Fibroblast of skin of abdomen (primary cell): ENCODE measurements around the gene GNA12.

Source experiments
- DNase-seq: peaks from one replicate; pipeline ENCODE4 v3.0.0-alpha.2; 2013

The GNA12 gene

DNA sequence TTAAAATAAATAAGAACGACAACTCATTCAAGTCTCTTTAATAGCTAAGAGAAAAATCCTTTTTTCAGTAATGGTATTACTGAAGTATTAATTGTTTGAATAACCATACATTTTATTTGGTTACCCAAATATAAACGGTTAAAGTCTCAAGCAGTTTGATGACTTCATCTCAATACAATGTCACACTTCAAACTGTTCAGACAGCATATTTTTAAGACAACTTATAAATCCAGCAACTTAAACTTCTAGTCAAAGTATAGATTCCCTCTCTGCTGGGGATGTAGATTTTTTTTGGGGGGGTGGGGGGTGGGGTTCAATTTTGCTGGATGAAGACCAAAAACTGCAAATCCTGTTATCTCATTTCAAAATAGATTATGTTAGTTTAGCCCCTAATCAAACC, 42.0 kb downstream of the GNA12 start:
- peak; percentile 72 for DNase-seq

DNA sequence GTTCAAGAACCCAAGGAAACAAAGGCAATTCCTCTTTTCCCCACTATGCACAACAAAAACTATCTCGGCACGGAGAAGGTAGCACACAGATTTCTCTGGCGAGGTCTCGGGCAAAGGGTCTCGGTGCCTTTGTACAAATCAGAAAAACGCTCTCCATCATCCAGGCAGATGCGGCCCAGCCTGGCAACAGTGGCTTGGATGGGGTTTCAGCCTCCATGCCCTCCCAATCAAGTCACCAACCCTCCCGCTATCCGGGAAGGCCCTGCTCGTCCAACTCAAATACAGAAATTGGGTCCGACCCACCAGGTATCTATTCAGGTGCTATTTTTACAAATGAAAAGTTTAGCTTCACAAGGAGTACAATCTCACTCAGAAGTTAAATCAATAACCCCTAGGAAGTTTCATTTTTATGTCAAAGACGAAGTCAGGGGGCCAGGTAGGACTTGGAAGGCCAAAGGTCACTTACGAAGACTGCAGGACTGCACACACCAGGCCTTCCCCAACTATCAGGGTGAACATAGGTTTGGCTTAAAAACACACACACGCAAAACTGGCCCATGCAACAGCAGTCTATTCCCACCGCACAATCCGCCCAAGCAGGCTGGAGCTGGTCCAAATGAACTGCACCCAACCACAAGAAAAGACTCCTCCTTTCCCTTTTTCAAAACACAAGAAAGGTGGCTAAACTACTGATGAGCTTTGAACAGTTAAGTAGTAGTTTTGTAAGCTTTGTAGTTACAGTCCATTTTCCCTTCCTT, 43.0 kb downstream of the GNA12 start:
- peak; percentile 55 for DNase-seq

DNA sequence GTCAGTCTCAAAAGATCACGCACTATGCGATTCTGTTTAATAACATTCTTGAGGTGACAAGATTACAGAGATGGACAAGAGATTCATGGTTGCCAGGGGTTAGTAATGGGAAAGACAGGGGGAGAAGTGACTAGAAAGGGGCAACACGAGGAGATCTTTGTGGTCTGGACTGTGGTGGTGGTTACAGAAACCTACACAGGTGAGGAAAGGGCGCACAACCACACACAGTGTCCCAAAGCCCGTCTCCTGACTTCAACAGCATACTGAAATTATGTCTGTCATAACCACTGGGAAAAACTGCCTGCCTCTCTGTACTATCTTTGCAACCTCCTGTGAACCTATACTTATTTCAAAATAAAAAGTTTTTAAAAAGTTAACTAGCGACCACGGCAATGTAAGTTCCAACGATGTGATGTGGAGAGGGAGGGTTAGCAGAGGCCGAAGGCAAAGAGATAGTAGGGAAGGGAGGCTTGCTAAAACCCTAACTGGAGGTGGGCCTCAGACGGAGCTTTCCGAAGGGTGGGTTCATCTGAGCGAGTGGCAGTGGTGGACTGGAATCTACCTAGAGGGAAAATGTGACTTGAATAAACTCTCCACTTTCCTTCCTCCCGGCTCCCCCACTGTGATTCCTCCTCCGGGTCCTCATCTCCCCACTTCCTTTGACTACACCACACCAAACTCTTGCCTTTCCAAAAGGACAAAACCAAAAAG, 43.7 kb downstream of the GNA12 start:
- DNase-seq, result no peak

DNA sequence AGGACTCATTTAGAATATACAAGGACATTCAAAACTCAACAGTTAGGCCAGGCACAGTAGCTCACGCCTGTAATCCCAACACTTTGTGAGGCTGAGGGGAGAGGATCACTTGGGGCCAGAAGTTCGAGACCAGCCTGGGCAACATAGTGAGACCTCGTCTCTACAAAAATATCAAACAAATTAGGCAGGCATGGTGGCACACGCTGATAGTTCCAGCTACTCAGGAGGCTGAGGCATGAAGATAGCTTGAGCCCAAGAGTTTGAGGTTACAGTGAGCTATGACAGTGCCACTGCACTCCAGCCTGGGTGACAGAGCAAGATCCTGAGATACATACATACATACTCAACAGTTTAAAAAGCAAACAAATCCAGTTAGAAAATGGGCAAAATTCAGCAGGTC, 44.9 kb downstream of the GNA12 start:
- no peak for DNase-seq

DNA sequence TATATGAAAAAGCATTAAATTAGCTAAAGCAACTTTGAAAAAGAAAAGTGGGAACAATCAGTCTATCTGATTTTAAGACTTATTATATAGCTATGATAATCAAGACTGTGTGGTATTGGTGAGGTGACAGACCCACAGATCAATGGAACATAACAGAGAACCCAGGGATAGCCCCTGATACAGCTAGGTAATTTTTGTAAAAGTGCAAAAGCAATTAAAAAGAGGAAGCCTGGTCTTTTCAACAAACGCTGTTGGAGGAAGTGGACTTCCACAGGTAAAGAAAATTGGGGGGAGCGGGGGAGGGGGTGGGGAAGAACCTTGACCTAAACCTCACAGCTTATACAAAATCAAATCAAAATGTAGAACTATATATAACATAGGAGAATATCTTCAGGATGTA, 45.4 kb downstream of the GNA12 start:
- no peak for DNase-seq

DNA sequence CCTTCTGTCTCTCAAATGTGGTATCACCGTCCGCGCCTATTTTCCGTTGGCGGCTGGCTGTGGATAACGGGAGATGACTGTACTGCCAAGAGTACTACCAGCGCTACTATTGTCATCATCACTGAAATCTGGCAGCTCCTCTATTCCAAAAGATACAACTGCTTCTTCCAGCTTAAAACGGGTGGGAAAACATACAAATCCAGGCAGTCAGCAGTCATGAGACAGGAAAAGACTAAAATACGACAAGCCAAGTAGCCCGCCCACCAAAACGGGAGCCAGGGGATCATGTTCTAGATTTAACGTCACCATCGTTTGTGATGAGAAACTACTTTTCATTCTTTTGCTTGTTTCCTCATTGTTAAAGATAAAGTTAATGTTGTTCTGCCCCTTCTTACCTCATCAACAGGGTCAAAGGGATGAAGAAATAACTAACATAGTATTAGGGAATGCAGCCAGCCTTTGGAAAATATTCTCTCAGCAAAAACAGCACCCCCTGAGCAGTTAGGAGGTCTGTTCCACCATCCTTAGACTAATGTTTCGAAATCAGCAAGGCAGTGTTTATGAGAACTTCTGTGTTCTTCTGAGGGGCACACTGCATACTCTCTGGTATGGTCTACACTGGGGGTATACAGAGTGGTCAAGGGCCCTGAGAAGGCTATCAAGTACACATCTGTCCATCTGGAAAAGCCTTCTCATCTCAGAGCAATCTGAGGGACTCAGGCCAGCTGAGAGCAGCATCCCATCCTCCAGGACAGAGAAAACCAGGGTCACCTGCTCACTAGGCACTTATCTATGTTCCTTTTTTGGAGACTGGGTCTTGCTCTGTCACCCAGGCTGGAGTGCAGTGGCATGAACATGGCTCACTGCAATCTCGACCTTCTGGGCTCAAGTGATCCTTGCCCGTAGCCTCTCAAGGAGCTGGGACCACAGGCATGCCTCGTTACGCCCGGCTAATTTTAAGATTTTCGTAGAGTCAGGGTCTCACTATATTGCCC, 47.5 kb downstream of the GNA12 start:
- DNase-seq, result peak; percentile 37

DNA sequence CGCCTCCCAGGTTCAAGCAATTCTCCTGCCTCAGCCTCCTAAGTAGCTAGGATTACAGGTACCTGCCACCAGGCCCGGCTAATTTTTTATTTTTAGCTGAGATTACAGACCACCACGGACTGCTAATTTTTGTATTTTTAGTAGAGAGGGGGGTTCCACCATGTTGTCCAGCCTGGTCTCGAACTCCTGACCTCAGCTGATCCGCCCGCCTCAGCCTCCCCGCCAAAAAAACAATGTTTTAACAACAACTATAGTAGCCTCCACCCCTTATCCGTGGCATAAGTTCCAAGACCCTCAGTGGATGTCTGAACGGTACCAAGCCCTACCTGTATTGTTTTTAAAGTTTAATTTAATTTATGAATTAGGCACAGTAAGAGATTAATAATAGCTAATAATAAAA, 48.2 kb downstream of the GNA12 start:
- DNase-seq, result no peak

DNA sequence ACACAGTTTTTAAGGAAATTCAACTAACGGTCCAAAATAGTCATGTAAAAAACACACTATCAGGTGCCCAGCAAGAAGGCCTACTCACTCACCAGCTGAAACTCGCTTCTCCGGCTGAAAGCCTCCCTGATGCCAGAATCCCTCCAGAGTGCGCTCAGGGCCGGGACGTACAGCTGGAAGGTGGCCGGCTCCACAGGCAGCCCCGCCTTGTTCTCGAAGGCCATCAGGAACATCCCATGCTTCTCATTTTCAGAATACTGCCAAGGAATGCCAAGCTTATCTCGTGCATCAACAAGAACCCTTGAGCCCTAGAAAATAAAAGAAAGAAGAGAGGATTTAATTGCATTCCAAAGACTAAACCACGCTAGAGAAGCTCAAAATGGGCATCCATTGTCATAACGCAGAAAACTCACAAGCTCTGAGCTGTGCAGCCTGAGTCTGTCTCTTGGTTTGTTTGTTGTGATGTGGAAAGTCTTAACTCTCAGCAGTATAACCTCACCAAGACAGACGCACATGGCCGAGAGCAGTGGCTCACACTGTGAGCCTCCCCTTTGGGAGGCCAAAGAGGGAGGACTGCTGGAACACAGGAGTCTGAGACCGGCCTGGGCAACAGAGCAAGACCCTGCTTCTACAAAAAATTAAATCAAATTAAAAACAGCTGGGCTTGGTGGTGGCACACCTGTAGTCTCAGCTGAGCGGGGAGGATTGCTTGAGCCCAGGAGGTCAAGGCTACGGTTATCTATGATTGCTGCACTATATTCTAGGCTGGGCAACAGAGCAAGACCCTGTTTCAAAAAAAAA, 49.1 kb downstream of the GNA12 start:
- no peak for DNase-seq

DNA sequence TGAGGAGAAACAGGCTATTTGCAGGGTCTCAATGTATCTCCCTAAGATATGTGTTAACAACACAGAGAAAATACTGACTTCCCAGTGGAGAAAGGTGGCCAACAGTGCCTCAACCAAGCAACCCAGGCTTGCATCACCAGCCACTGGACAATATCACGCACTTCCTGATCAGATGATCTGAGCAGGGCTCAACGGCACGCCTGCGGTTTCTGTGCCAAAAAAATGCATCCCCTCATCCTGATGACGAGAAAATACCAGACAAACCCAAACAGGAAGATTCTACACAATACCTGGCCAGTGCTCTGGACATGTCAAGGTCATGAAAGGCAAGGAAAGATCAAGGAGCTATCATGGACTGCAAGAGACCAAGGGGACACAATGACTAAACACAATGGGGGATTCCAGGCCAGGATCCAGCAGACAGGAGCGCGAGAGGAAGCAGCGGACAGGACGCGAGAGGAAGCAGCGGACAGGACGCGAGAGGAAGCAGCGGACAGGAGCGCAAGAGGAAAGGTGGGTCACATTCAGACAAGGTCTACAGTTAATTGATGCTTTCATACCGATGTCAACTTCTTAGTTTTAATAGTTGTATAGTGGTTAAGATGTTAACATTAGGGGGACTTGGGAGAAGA, 51.1 kb downstream of the GNA12 start:
- no peak for DNase-seq

DNA sequence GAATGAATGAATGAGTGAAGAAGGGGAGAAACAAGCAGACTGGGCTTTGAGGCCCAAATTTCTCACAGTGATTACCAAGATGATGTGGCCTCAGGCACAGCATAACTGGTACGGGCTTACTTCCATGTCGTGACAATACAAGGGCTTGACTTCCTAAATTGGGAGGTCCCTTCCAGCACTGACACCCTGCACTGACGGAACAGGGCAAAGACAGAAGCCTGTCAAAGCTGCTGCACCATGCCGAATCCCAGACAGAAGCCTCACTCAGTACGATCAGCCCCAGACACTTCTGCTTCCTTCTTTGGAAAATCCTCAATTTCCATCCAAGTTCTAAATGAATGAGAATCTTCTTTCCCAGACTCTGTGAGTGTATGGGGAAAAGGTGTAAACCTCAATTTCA, 51.9 kb downstream of the GNA12 start:
- DNase-seq, result no peak

DNA sequence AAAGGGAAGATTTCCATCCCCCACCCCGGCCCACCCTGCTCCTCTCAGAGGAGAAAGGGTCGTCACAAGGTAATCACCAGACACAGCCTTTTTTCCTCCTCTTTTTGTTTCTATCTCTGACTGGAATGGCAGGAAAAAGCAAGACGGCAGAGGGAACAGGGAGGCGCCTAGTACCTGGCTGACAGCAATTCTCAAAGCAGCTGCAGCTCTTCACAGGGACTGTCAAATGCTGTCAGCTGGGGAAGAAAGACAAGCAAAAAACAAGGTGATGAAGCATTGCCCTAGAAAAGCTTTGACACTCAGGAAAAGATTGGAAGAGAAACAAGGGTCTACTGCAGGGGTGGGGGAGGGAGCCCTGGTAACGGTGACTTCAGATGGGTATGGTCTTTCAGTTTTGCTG, 52.7 kb downstream of the GNA12 start:
- no peak for DNase-seq

DNA sequence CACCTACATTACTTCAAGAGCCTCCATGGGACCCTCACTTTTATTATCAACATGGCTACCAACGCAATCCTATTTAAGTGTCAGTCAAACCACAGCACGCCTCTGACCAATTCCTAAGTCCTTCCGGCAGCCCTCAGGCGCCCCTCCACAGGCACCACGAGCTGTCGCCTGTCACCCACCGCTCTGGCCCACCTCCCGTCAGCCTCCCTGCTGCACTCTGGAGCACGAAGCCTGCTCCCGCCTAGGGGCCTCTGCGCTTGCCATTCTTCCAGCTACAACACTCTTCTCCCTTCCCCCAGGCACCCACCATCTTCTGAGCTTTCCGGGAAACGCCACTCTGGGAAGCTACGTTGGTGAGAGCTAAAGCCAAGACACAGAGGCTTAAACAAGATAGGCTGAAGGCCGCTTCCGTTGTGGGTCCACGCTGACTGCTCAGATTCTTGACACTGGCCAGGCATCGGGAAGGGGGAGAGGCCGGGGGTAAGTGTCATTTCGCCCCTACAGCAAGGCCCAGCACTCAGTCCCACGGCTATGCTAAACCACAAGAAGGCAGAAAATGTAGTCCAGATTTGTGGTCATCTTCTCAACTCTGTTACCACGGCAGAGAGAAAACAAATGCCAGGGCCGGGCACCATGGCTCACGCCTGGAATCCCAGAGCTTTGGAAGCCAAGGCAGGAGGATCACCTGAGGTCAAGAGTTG, 56.7 kb downstream of the GNA12 start:
- DNase-seq, result no peak

DNA sequence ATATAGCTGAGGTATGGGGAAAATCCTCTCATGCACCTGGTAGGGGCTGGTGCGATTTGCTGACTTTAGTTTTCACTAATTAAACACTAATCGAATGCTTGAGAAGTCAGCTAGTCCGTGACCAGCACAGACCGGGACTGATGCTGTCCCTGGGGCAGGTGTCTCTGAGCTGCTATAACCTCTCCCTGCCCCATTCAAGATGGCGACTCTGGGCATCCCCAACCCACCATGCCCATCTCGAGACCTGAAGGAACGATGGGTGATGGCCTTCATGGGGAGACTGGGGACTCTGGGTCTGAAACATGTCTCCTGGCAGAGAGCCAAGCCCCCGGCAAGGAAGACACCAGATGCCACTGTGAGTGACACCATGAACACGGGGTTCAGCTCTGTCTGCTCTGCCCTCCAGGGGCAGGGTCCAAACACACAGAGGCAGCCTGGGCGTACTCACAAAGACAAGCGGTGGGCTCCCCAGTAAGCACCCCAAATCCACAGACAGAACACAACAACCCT, 57.4 kb downstream of the GNA12 start:
- DNase-seq, result no peak

DNA sequence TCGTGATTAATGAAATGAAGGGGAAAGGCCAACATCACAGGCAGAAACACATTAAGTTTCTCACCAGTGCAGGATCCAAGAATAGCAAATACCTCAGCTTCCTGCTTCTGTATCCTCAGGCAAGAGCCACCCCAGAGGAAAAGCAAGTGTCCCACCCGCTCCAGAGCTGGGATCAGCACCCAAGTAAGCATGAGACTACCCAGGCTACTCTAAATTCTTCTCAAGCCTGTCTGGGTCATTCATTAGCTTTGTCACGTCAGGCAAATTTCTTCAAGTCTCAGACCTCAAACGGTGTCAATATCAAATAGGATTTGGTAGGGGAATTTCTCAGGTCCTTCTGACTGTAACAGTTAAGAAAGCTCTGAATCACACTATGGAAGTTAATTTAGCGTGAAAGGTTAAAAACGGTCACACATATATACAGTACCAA, 59.0 kb downstream of the GNA12 start:
- no peak for DNase-seq

DNA sequence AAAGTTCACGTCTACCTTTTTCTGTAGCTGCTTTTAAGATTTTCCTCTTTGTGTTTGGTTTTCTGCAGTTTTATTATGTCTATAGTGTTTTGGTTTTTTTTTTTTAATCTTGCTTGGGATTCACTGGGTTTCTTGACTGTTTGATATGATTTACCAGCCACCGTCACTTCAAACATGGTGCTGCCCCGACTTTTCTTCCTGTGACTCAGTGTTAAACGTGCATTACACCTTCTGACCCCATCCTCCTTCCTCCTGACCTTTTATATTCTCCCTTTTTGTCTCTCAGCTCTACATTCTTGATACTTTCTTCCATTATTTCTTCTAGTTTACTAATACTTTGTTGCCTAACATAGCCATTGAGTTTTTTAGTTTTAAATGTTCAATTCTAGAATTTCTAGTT, 61.5 kb downstream of the GNA12 start:
- DNase-seq, result no peak

DNA sequence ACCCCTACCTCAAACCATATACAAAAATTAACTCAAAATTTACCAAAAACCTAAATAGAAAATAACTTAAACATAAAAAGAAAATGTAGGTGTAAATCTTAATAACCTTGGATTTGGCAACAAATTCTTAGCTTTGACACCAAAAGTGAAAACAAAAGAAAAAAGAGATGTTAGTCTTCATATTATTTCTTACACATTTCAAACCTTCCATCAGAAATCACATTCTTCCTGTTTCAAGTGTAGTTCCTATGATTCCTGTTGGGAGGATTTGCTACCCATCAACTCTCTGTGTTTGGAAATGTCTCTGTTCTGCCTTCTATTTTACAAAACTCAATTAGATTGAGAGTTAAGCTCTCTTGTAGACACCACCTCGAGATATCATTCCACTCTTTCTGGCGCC, 62.0 kb downstream of the GNA12 start:
- DNase-seq, result no peak

DNA sequence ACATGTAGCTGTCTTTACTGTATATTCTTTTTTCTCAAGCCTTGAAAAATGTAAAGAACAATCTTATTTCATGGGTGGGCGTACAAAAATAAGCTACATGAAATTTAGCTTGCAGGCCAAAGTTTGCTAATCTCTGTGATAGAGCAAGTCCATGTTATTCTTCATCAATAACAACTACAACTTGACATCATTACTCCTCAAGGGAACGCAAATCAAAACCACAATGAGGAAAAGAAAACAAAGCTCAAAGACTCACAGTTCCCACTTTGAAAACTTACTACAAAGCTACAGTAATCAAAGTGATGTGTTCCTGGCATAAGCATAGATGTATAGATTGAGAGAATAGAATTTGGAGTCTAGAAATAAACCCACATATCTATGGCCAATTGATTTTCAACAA, 62.5 kb downstream of the GNA12 start:
- no peak for DNase-seq

DNA sequence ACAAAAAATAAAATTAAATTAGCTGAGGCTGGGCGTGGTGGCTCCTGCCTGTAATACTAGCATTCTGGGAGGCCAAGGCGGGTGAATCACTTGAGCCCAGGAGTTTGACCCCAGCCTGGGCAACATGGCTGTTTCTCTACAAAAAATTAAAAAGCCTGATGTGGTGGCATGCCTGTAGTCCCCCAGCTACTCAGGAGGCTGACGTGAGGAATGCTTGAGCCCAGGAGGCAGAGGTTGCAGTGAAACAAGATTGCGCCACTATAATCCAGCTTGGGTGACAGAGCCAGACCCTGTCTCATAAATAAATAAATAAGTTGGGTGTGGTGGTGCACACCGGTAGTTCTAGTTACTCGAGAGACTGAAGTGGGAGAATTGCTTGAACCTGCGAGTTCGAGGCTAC, 65.1 kb downstream of the GNA12 start:
- DNase-seq, result no peak

DNA sequence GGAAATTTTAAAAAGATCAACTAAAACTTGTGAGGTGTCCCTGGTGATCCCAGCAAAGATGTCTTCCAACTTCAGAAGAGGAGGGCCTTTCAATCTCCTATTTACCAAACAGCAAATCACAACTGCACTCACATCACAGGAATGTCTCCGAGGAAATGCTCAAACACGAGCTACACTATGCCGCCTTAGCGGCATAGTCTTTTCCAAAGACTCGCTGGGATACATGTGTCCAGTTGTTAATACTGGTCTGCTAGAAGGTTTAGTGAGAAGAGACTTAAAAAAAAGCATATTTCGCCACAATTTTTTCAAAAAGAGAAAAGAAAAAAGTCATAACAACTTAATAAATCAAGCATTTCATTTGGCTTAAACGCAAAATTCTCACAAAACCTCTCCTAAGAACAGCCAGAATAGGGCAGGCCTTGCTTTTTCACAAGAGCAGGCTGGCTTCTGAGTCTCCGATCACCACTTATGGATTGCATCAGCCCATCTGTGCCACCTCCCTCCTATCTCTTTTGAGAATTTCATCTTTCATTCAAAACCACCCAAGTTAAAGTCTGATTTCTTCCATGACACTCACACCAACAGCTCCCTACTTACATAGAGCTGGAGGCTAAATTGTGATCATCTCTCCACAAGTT, 66.1 kb downstream of the GNA12 start:
- no peak for DNase-seq

DNA sequence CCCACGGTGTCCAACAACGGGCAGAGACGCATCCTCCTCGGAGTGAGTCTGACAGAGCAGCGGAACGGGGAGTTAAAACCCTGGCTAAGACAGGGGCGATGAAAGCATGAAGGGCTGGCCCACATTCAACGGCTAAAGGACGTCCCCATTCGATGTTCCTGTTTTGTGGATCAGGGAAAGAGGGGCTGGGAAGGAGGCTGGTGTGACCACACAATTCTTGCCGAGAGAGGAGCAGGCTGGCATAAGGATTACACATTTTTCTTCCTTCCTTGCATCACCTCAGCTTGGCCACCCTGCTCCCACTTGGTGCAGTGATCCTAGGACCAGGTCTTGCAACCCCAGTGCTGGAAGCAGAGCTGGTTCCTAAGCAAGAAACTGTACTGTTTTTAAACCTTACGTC, 67.7 kb downstream of the GNA12 start:
- no peak for DNase-seq
